HEK293 (cell line): ENCODE results near the gene PSME4.

ENCODE experiments used
- CTCF ChIA-PET: fragments of 350-600 bp; formaldehyde crosslinking; extraction: SDS; loops from one replicate; lab custom pipeline; 2021; ENCODE audit warnings: antibody characterized with exemption; lab: Yijun Ruan, JAX
- POLR2A ChIA-PET: fragments of 300-600 bp; formaldehyde crosslinking; extraction: SDS; loops from one replicate; lab custom pipeline; 2020; ENCODE audit warnings: antibody characterized with exemption, inconsistent platforms; lab: Yijun Ruan, JAX
- H3K27ac ChIP-seq: fragments of 200-500 bp; sonication (Bioruptor generic); 2 replicates; pipeline ENCODE4 v1.5.1; 2014; ENCODE audit warnings: low read depth, low read length, control low read depth, inconsistent platforms; ENCODE audit errors: extremely low read depth
- H3K36me3 ChIP-seq, 2 experiments: fragments of 200-500 bp in 1 of 2; sonication (Bioruptor generic) in 1 of 2; 1 replicate in 1 of 2; 2 replicates in 1 of 2; pipeline ENCODE4 v1.5.1; 2014 to 2017; ENCODE audit warnings: inconsistent platforms in 2 of 2, low read length in 2 of 2; ENCODE audit not compliant: control insufficient read depth in 2 of 2, insufficient read depth in 1 of 2
- H3K4me1 ChIP-seq: fragments of 200-500 bp; sonication (Bioruptor generic); 2 replicates; pipeline ENCODE4 v1.5.1; 2014; ENCODE audit warnings: mild to moderate bottlenecking, low read length, inconsistent platforms; ENCODE audit not compliant: control insufficient read depth, insufficient read depth
- H3K4me3 ChIP-seq: 2 replicates; pipeline ENCODE4 v1.5.1; 2011; ENCODE audit warnings: low read depth, mild to moderate bottlenecking, control low read depth, low read length, moderate library complexity
- H3K9me3 ChIP-seq: fragments of 200-500 bp; sonication (Bioruptor generic); 2 replicates; pipeline ENCODE4 v1.5.1; 2014; ENCODE audit warnings: low read depth, low read length, inconsistent platforms; ENCODE audit not compliant: control insufficient read depth, insufficient read depth
- KLF16 ChIP-seq: fragments of 450-650 bp; formaldehyde crosslinking; IDR thresholded peaks from 2 replicates; pipeline ENCODE4 v1.5.1; 2017; ENCODE audit warnings: missing biosample characterization, missing genetic modification characterization
- SCRT2 ChIP-seq: fragments of 450-650 bp; formaldehyde crosslinking; IDR thresholded peaks from 2 replicates; pipeline ENCODE4 v1.5.1; 2016; ENCODE audit warnings: missing biosample characterization, missing genetic modification characterization
- TRIM28 ChIP-seq: IDR thresholded peaks from 2 replicates; pipeline ENCODE4 v1.6.1; 2011; ENCODE audit warnings: low read length, control low read depth, borderline replicate concordance
- ZBTB11 ChIP-seq: fragments of 450-650 bp; formaldehyde crosslinking; conservative IDR thresholded peaks from 2 replicates; pipeline ENCODE4 v1.5.1; 2016; ENCODE audit warnings: low read depth, missing biosample characterization, missing genetic modification characterization
- ZBTB44 ChIP-seq: fragments of 450-650 bp; IDR thresholded peaks from 2 replicates; pipeline ENCODE4 v1.5.1; 2018; ENCODE audit warnings: missing biosample characterization, mild to moderate bottlenecking, missing genetic modification characterization
- ZFHX2 ChIP-seq: fragments of 450-650 bp; formaldehyde crosslinking; conservative IDR thresholded peaks from 2 replicates; pipeline ENCODE4 v1.5.1; 2016; ENCODE audit warnings: missing biosample characterization, missing genetic modification characterization
- ZNF23 ChIP-seq: fragments of 450-650 bp; formaldehyde crosslinking; IDR thresholded peaks from 2 replicates; pipeline ENCODE4 v1.5.1; 2016; ENCODE audit warnings: missing biosample characterization, missing genetic modification characterization, borderline replicate concordance
- ZNF366 ChIP-seq: fragments of 450-650 bp; formaldehyde crosslinking; conservative IDR thresholded peaks from 2 replicates; pipeline ENCODE4 v1.5.1; 2016; ENCODE audit warnings: missing biosample characterization, missing genetic modification characterization
- ZNF394 ChIP-seq: fragments of 450-650 bp; formaldehyde crosslinking; IDR thresholded peaks from 2 replicates; pipeline ENCODE4 v1.5.1; 2016; ENCODE audit warnings: missing biosample characterization, missing genetic modification characterization, mild to moderate bottlenecking, moderate library complexity, borderline replicate concordance
- ZNF423 ChIP-seq: fragments of 450-650 bp; formaldehyde crosslinking; IDR thresholded peaks from 2 replicates; pipeline ENCODE4 v1.5.1; 2016; ENCODE audit warnings: missing biosample characterization, missing genetic modification characterization
- ZNF426 ChIP-seq: fragments of 450-650 bp; formaldehyde crosslinking; IDR thresholded peaks from 2 replicates; pipeline ENCODE4 v1.5.1; 2017; ENCODE audit warnings: missing biosample characterization, missing genetic modification characterization, mild to moderate bottlenecking, inconsistent platforms, moderate library complexity
- ZNF449 ChIP-seq: fragments of 450-650 bp; formaldehyde crosslinking; IDR thresholded peaks from 2 replicates; pipeline ENCODE4 v1.5.1; 2017; ENCODE audit warnings: missing biosample characterization, mild to moderate bottlenecking, missing genetic modification characterization, moderate library complexity
- ZNF555 ChIP-seq: fragments of 450-650 bp; formaldehyde crosslinking; conservative IDR thresholded peaks from 2 replicates; pipeline ENCODE4 v1.5.1; 2017; ENCODE audit warnings: missing biosample characterization, mild to moderate bottlenecking, missing genetic modification characterization, inconsistent platforms
- ZNF623 ChIP-seq: fragments of 450-650 bp; formaldehyde crosslinking; IDR thresholded peaks from 2 replicates; pipeline ENCODE4 v1.5.1; 2016; ENCODE audit warnings: missing biosample characterization, missing genetic modification characterization
- ZNF768 ChIP-seq: fragments of 450-650 bp; formaldehyde crosslinking; IDR thresholded peaks from 2 replicates; pipeline ENCODE4 v1.5.1; 2018; ENCODE audit warnings: missing biosample characterization, mild to moderate bottlenecking, missing genetic modification characterization

Gene PSME4

GRCh38 chr2:53998834-53999233, 28.0 kb upstream of the PSME4 start:
- no peaks in the 10 kb centered on the region for H3K9me3 ChIP-seq
- POLR2A ChIA-PET = no interaction called here
- no peaks in the 10 kb centered on the region for H3K36me3 ChIP-seq
- no peaks in the 10 kb centered on the region for H3K4me1 ChIP-seq
- CTCF ChIA-PET = no interaction called here
- TF ChIP-seq ZBTB44 (tag by site-specific recombination) (no peak), SCRT2 (tag by site-specific recombination) (peak; percentile 87), ZFHX2 (tag by site-specific recombination) (no peak), KLF16 (tag by site-specific recombination) (no peak)
- TF ChIP-seq, all 188 proteins: peak for 1
- Histone ChIP-seq H3K4me3 (no peak overlapping the region), H3K27ac (no peak overlapping the region)

- ChIA-PET CTCF (interaction anchor here (0.6 kb wide), 1 partner anchor 811 kb away, joined by 3 read pairs; no protein-coding TSS in a partner anchor), POLR2A (no interaction called here)
- Histone ChIP-seq H3K9me3 (no peaks in the 10 kb centered on the region), H3K4me1 (no peaks in the 10 kb centered on the region), H3K4me3 (no peak overlapping the region), H3K36me3 (no peaks in the 10 kb centered on the region), H3K27ac (no peak overlapping the region)
- no peak for TF ChIP-seq TRIM28
- TF ChIP-seq ZNF23 (tag by site-specific recombination) = no peak
- TF ChIP-seq ZNF394 = peak; percentile 74
- 0 out of 2 replicates have a peak, but pooled peaks have one; percentile 21 for TF ChIP-seq ZNF623 (tag by site-specific recombination)
- no peak for TF ChIP-seq ZNF449 (tag by site-specific recombination)
- TF ChIP-seq ZNF426 (tag by site-specific recombination) = peak; percentile 48
- TF ChIP-seq ZNF555 (tag by site-specific recombination) = peak; percentile 36
- no peak for TF ChIP-seq ZNF423 (tag by site-specific recombination)
- TF ChIP-seq ZBTB11 = peak; percentile 49
Observed at GRCh38 chr2:53994818-53995808, 24.3 kb upstream of the PSME4 start.

- peak; percentile 96 for TF ChIP-seq ZNF366 (tag by site-specific recombination)
- TF ChIP-seq ZNF768 (tag by site-specific recombination) = no peak
- TF ChIP-seq, all 188 proteins: peak for 1
- POLR2A ChIA-PET = interaction anchor here (1.4 kb wide), 1 partner anchor 21 kb away, joined by 3 read pairs; no protein-coding TSS in a partner anchor
- no peak overlapping the region for H3K4me3 ChIP-seq
- H3K27ac ChIP-seq = no peak overlapping the region
- no peaks in the 10 kb centered on the region for H3K9me3 ChIP-seq
- H3K4me1 ChIP-seq = peaks cover 8% of the 10 kb centered on the region
- no peaks in the 10 kb centered on the region for H3K36me3 ChIP-seq
- CTCF ChIA-PET = interaction anchor here (0.7 kb wide), 1 partner anchor 179 kb away, joined by 4 read pairs; no protein-coding TSS in a partner anchor
Observed at GRCh38 chr2:53991948-53992347, 21.2 kb upstream of the PSME4 start.
